B cell (primary cell): ENCODE measurements around the gene CRAT. TPM values are rescaled to one million over a fixed set of nuclear protein-coding genes. Genes with fewer than 3 reads are reported as not detected.

Experiments used
- ATAC-seq: fragments of 200-7000 bp; cut with Tn5 transposase; one replicate; pipeline ENCODE4 v1.10.0; 2021; ENCODE audit warnings: low read depth, mild to moderate bottlenecking, moderate number of reproducible peaks, moderate library complexity
- CTCF ChIA-PET: fragments of 350-600 bp; sonication (Branson Sonifier 250); formaldehyde crosslinking; loops from one replicate; lab custom pipeline; 2021; ENCODE audit warnings: antibody characterized with exemption, inconsistent platforms; lab: Charles Lee
- POLR2A ChIA-PET: fragments of 350-600 bp; sonication (Branson Sonifier 250); formaldehyde crosslinking; loops from one replicate; lab custom pipeline; 2021; ENCODE audit warnings: antibody characterized with exemption; lab: Charles Lee
- DNase-seq: peaks from one replicate; pipeline ENCODE4 v3.0.0; 2013
- H2AFZ ChIP-seq: 2 replicates; pipeline ENCODE4 v1.6.1; 2012; ENCODE audit warnings: mild to moderate bottlenecking, low read depth, low read length; ENCODE audit not compliant: insufficient read depth, poor library complexity, severe bottlenecking
- H3K27ac ChIP-seq, 2 donors: 1 replicate in 1 of 2; 2 replicates in 1 of 2; pipeline ENCODE4 v1.5.1; 2012 to 2013; ENCODE audit warnings: low read length in 2 of 2, mild to moderate bottlenecking in 2 of 2, moderate library complexity in 1 of 2
- H3K27me3 ChIP-seq, 4 experiments: fragments of 200-600 bp in 1 of 4; sonication (generic) in 1 of 4; replicated peaks in 1 of 4; 1 replicate in 2 of 4; 2 replicates in 2 of 4; pipeline versions ENCODE4 v1.6.1 to v1.7.0; 2013 to 2016; ENCODE audit warnings: low read length in 3 of 4, mild to moderate bottlenecking in 2 of 4, mixed read lengths in 1 of 4, moderate library complexity in 1 of 4; ENCODE audit not compliant: insufficient read depth in 4 of 4, control insufficient read depth in 3 of 4; ENCODE audit errors: control extremely low read depth in 1 of 4
- H3K36me3 ChIP-seq, 2 experiments: replicated peaks in 1 of 2; 1 replicate in 1 of 2; 2 replicates in 1 of 2; pipeline versions ENCODE4 v1.6.1 to v1.7.1; 2013; ENCODE audit warnings: low read length in 1 of 2; ENCODE audit not compliant: insufficient read depth in 2 of 2, control insufficient read depth in 1 of 2; ENCODE audit errors: control extremely low read depth in 1 of 2, extremely low read depth in 1 of 2
- H3K4me1 ChIP-seq, 2 donors: fragments of 200-600 bp in 1 of 2; sonication (generic) in 1 of 2; 1 replicate in 1 of 2; 2 replicates in 1 of 2; pipeline versions ENCODE4 v1.5.1 to v1.6.1; 2013 to 2017; ENCODE audit warnings: low read length in 2 of 2; ENCODE audit not compliant: control insufficient read depth in 2 of 2, insufficient read depth in 2 of 2
- H3K4me2 ChIP-seq: replicated peaks from 2 replicates; pipeline ENCODE3; 2012; ENCODE audit warnings: mild to moderate bottlenecking, low read depth, low read length; ENCODE audit not compliant: poor library complexity, severe bottlenecking
- H3K4me3 ChIP-seq, 5 experiments: fragments of 200-600 bp in 1 of 5; sonication (generic) in 1 of 5; 1 replicate in 3 of 5; 2 replicates in 2 of 5; pipeline versions ENCODE4 v1.5.1 to v1.7.0; 2011 to 2016; ENCODE audit warnings: low read length in 4 of 5, mild to moderate bottlenecking in 4 of 5, low read depth in 2 of 5, control low read depth in 1 of 5, moderate library complexity in 1 of 5; ENCODE audit not compliant: insufficient read depth in 1 of 5; ENCODE audit errors: control extremely low read depth in 1 of 5, extremely low read depth in 1 of 5
- H3K79me2 ChIP-seq: fragments of 200-600 bp; sonication (generic); one replicate; pipeline ENCODE4 v1.6.0; 2016; ENCODE audit warnings: low read length; ENCODE audit not compliant: control insufficient read depth, insufficient read depth
- H3K9ac ChIP-seq: fragments of 200-600 bp; sonication (generic); 2 replicates; pipeline ENCODE4 v1.6.1; 2017; ENCODE audit warnings: mild to moderate bottlenecking, low read length, moderate library complexity
- H3K9me3 ChIP-seq, 3 donors: one replicate each; pipeline versions ENCODE4 v1.6.1 to v1.7.1; 2013; ENCODE audit warnings: low read length in 2 of 3; ENCODE audit not compliant: control insufficient read depth in 2 of 3, insufficient read depth in 1 of 3; ENCODE audit errors: control extremely low read depth in 1 of 3
- H4K20me1 ChIP-seq: 2 replicates; pipeline ENCODE4 v1.6.0; 2012; ENCODE audit warnings: mild to moderate bottlenecking, low read length; ENCODE audit not compliant: insufficient read depth, control insufficient read depth, poor library complexity, severe bottlenecking
- H3K27ac Mint-ChIP-seq: one replicate; pipeline ENCODE4 v1.8.0; 2021; ENCODE audit warnings: mixed read lengths
- H3K27me3 Mint-ChIP-seq: one replicate; pipeline ENCODE4 v1.8.0; 2021; ENCODE audit warnings: mixed read lengths
- H3K4me1 Mint-ChIP-seq: one replicate; pipeline ENCODE4 v1.8.0; 2021; ENCODE audit warnings: mixed read lengths
- H3K4me3 Mint-ChIP-seq: one replicate; pipeline ENCODE4 v1.8.0; 2021; ENCODE audit warnings: mixed read lengths
- H3K9me3 Mint-ChIP-seq: one replicate; pipeline ENCODE4 v1.8.0; 2022; ENCODE audit warnings: mixed read lengths; ENCODE audit not compliant: insufficient read depth
- EZH2 ChIP-seq: IDR thresholded peaks from 2 replicates; pipeline ENCODE4 v1.6.1; 2012; ENCODE audit warnings: borderline replicate concordance, low read depth, mild to moderate bottlenecking, moderate library complexity, low read length; ENCODE audit not compliant: insufficient read depth, poor library complexity, severe bottlenecking
- WGBS: methylation state at CpG from one replicate; pipeline ENCODE4 v1.1.5; 2013; ENCODE audit warnings: missing lambda C conversion rate; ENCODE audit not compliant: insufficient coverage; 5-methylcytosine and 5-hydroxymethylcytosine counted together
- intact Hi-C: fragments of 100-400 bp; cut with micrococcal nuclease; formaldehyde crosslinking; loops from one replicate; pipeline ENCODE4 v1.10.0; 2022
- polyA plus RNA-seq: library from polyadenylated mRNA; depleted of rRNA; stranded (reverse); fragments of >200 nt; gene quantifications from 2 replicates; pipeline ENCODE4 v1.2.3, GENCODE V29; 2012
- total RNA-seq, 2 donors: library from RNA; stranded (reverse); fragments of 120-200 nt in 1 of 2; gene quantifications; 1 replicate in 1 of 2; 2 replicates in 1 of 2; pipeline versions ENCODE4 v1.2.3 to v1.2.4, GENCODE V29; 2013 to 2022
- TF ChIP-seq, protein P1 (sequence below): fragments of 200-600 bp; IDR thresholded peaks from one replicate; pipeline ENCODE4 v1.8.0; 2022; ENCODE audit warnings: antibody characterized with exemption, mild to moderate bottlenecking

Gene CRAT
- total and polyA plus RNA-seq, 2 donors (not counting 1 experiment from before 2014, with no cell fraction given), result 8.0 to 14.1 TPM

DNA sequence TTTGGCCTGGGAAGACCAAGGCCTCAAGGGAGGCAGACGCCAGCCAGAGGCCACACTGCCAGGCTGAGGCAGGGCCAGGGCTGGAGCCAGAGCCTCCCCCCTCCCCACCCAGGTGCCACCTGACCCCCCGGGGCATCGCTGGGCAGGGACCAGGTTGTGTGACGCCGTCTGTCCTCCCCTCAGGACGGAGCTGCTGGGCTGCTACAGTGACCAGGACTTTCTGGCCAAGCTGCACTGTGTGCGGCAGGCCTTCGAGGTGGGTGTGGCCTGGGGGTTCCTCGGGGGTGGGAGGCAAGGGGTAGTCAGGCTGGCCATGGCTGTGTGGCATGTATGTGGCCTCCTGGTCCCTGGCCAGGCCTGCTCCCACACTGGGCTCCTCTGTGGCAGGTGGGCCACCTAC is 47.5 kb downstream of the CRAT start:
- CTCF ChIA-PET, result no interaction called here
- intact Hi-C loops, result no loop called here

DNA sequence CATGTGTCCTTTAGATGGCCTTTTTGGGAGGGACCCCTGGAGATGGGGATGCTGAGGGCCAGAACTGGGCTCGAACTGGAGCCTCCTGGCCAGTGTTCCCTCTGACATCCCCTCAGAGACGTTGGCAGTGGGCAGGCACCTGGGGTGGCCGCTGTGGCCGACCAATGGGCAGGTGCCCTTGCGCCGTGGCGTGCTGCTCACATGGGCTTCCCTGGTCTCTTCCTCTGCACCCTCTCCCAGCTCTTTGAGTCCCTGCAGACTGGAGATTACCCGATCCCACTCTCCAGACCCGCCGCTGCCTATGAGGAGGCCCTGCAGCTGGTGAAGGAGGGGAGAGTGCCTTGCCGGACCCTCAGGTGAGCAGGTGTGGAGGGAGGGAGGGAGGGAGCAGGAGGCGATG is 49.6 kb downstream of the CRAT start:
- Histone ChIP-seq H3K27me3 (no peaks in the 10 kb centered on the region), H3K4me3 (no peak overlapping the region), H3K9me3 (no peaks in the 10 kb centered on the region), H4K20me1 (no peaks in the 10 kb centered on the region), H3K9ac (no peak overlapping the region), H3K4me1 (no peaks in the 10 kb centered on the region), H3K79me2 (no peaks in the 10 kb centered on the region), H3K27ac (no peak overlapping the region), H3K4me2 (no peak overlapping the region), H2AFZ (no peak overlapping the region), H3K36me3 (peaks cover 0 to 55% of the 10 kb centered on the region in 2 experiments)
- Mint-ChIP-seq H3K27ac (no peak overlapping the region), H3K9me3 (no peaks in the 10 kb centered on the region), H3K27me3 (no peaks in the 10 kb centered on the region), H3K4me3 (no peak overlapping the region), H3K4me1 (no peaks in the 10 kb centered on the region)
- TF ChIP-seq EZH2, result no peak
- ChIA-PET POLR2A (no interaction called here), CTCF (no interaction called here)
- intact Hi-C loops, result no loop called here
- ATAC-seq, result no peak
- DNase-seq, result no peak
- 94% methylated on average over 10 of the region's 12 CpGs for WGBS

More for the DNA sequence above, 47.5 kb downstream of the CRAT start:
- H3K4me3 ChIP-seq, result no peak overlapping the region
- DNase-seq, result no peak
- no peak overlapping the region for H3K9ac ChIP-seq
- no peak for TF ChIP-seq EZH2
- TF ChIP-seq, protein P1, sequence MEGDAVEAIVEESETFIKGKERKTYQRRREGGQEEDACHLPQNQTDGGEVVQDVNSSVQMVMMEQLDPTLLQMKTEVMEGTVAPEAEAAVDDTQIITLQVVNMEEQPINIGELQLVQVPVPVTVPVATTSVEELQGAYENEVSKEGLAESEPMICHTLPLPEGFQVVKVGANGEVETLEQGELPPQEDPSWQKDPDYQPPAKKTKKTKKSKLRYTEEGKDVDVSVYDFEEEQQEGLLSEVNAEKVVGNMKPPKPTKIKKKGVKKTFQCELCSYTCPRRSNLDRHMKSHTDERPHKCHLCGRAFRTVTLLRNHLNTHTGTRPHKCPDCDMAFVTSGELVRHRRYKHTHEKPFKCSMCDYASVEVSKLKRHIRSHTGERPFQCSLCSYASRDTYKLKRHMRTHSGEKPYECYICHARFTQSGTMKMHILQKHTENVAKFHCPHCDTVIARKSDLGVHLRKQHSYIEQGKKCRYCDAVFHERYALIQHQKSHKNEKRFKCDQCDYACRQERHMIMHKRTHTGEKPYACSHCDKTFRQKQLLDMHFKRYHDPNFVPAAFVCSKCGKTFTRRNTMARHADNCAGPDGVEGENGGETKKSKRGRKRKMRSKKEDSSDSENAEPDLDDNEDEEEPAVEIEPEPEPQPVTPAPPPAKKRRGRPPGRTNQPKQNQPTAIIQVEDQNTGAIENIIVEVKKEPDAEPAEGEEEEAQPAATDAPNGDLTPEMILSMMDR, result no peak
- peaks cover under 1 to 3% of the 10 kb centered on the region in 2 donors for H3K4me1 ChIP-seq
- H3K4me2 ChIP-seq, result no peak overlapping the region
- no peak overlapping the region for H3K4me3 Mint-ChIP-seq
- POLR2A ChIA-PET, result interaction anchor here (0.6 kb wide), 1 partner anchor 39 kb away, joined by 5 read pairs; no protein-coding TSS in a partner anchor
- H3K27me3 ChIP-seq, result no peaks in the 10 kb centered on the region
- H2AFZ ChIP-seq, result no peak overlapping the region
- no peak overlapping the region for H3K27ac Mint-ChIP-seq
- peaks cover under 1% of the 10 kb centered on the region for H3K4me1 Mint-ChIP-seq
- H4K20me1 ChIP-seq, result no peaks in the 10 kb centered on the region
- ATAC-seq, result no peak
- H3K36me3 ChIP-seq, result peaks cover 0 to 56% of the 10 kb centered on the region in 2 experiments
- H3K9me3 ChIP-seq, result no peaks in the 10 kb centered on the region
- no peaks in the 10 kb centered on the region for H3K9me3 Mint-ChIP-seq
- no peaks in the 10 kb centered on the region for H3K27me3 Mint-ChIP-seq
- H3K27ac ChIP-seq, result no peak overlapping the region
- 100% methylated on average over 5 of the region's 9 CpGs for WGBS
- H3K79me2 ChIP-seq, result no peaks in the 10 kb centered on the region
